ENCODE results near the gene PRELID2. TPM values are rescaled to one million over a fixed set of nuclear protein-coding genes. Genes with fewer than 3 reads are reported as not detected.

The PRELID2 gene
- total and polyA plus RNA-seq, 2 donors (not counting 3 experiments of a cell fraction or from before 2014, with no cell fraction given): 3.2 to 16.4 TPM

DNA sequence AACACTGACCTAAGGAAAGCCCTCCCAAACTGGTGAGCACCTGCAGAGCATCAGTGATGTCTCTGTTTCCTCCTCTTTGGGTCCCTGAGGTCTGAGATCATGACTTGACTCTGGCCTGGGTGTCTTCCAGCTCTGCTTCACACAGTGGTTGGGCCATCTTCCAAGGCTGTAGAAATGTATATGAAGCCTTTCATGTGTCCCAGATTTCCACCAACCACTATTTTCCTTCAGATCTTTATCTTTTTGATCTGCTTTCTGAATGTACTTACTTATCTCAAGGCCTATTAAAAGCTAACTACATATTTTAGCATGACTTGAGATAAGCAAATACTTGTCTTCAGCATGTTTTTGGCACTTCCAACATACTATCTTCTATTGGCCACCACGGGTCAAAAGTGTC lies 47.1 kb downstream of the PRELID2 start:
- no peak overlapping the region for H3K27ac ChIP-seq (ENCODE audit: insufficient read depth, low read depth, low read length)

More for the DNA sequence above, 47.1 kb downstream of the PRELID2 start:
- Histone ChIP-seq H4K20me1 (replicated peaks; ENCODE audit: control insufficient read depth, extremely low read depth, insufficient read depth, low read length) (no peaks in the 10 kb centered on the region), H2AFZ (ENCODE audit: low read depth, low read length) (no peak overlapping the region), H3K4me2 (ENCODE audit: insufficient read depth, low read length) (no peak overlapping the region), H3K9me3 (replicated peaks; ENCODE audit: control insufficient read depth, insufficient read depth, low read length) (no peaks in the 10 kb centered on the region), H3K79me2 (ENCODE audit: control insufficient read depth, insufficient read depth, low read length) (no peaks in the 10 kb centered on the region), H3K4me1 (ENCODE audit: control insufficient read depth, extremely low read depth, insufficient read depth, low read length) (no peaks in the 10 kb centered on the region), H3K4me3 (replicated peaks in 1 of 3; ENCODE audit: insufficient read depth in 1 of 3, low read depth in 1 of 3, low read length in 3 of 3) (no peak overlapping the region), H3K9ac (replicated peaks; ENCODE audit: extremely low read depth, insufficient read depth, low read length) (no peak overlapping the region), H3K27me3 (ENCODE audit: control insufficient read depth in 2 of 2, insufficient read depth in 2 of 2, low read length in 2 of 2) (no peaks in the 10 kb centered on the region), H3K36me3 (ENCODE audit: control insufficient read depth in 2 of 2, extremely low read depth in 1 of 2, insufficient read depth in 2 of 2, low read length in 2 of 2) (no peaks in the 10 kb centered on the region), H3K9me1 (replicated peaks; ENCODE audit: control insufficient read depth, extremely low read depth, insufficient read depth, low read length) (peaks cover 2% of the 10 kb centered on the region)
- TF ChIP-seq, protein P1, sequence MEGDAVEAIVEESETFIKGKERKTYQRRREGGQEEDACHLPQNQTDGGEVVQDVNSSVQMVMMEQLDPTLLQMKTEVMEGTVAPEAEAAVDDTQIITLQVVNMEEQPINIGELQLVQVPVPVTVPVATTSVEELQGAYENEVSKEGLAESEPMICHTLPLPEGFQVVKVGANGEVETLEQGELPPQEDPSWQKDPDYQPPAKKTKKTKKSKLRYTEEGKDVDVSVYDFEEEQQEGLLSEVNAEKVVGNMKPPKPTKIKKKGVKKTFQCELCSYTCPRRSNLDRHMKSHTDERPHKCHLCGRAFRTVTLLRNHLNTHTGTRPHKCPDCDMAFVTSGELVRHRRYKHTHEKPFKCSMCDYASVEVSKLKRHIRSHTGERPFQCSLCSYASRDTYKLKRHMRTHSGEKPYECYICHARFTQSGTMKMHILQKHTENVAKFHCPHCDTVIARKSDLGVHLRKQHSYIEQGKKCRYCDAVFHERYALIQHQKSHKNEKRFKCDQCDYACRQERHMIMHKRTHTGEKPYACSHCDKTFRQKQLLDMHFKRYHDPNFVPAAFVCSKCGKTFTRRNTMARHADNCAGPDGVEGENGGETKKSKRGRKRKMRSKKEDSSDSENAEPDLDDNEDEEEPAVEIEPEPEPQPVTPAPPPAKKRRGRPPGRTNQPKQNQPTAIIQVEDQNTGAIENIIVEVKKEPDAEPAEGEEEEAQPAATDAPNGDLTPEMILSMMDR (IDR thresholded peaks at IDR 0.05; ENCODE audit: extremely low read depth in 1 of 2, insufficient read depth in 1 of 2, low read depth in 1 of 2, low read length in 2 of 2): no peak
- TF ChIP-seq, protein P2, sequence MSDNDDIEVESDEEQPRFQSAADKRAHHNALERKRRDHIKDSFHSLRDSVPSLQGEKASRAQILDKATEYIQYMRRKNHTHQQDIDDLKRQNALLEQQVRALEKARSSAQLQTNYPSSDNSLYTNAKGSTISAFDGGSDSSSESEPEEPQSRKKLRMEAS (IDR thresholded peaks at IDR 0.05; ENCODE audit: insufficient read depth, insufficient read length): no peak
- TF ChIP-seq FOS (IDR thresholded peaks at IDR 0.05; ENCODE audit: borderline replicate concordance, insufficient read depth, low read length) (no peak), MYC (IDR thresholded peaks at IDR 0.05; ENCODE audit: low read depth, low read length) (no peak), GATA2 (IDR thresholded peaks at IDR 0.05; ENCODE audit: insufficient read depth, insufficient read length, low read depth, low read length) (no peak), POLR2A (IDR thresholded peaks at IDR 0.05; ENCODE audit: low read depth, low read length) (no peak), EZH2 (IDR thresholded peaks at IDR 0.05; ENCODE audit: borderline replicate concordance, low read depth, low read length, severe bottlenecking) (no peak), POLR2AphosphoS5 (IDR thresholded peaks at IDR 0.05; ENCODE audit: insufficient read depth, low read depth, low read length) (no peak), JUN (IDR thresholded peaks at IDR 0.05; ENCODE audit: borderline replicate concordance, insufficient read depth, insufficient read length, low read depth) (no peak)
- ChIA-PET POLR2A (no interaction called here), CTCF (no interaction called here)
- no peak for DNase-seq (ENCODE audit: low read depth, low spot score)
- FAIRE-seq: no peak
- dilution Hi-C loops (cut with MboI; ENCODE audit: extremely low pct_ligation_motif_present, low sequenced_read_pairs): no loop called here
- no TSS peak for BruUV-seq (replicated peaks)
- intact Hi-C loops (cut with micrococcal nuclease): no loop called here
